HEK293T (cell line): ENCODE measurements around the gene LOC128125822.
A peak's percentile ranks its signal among the peaks of the same experiment; 100 is the strongest.

ENCODE experiments used
- CTCF ChIA-PET: fragments of 350-600 bp; formaldehyde crosslinking; extraction: SDS; loops from one replicate; lab custom pipeline; 2021; ENCODE audit warnings: antibody characterized with exemption, inconsistent platforms; lab: Yijun Ruan, JAX
- POLR2A ChIA-PET: fragments of 350-600 bp; formaldehyde crosslinking; extraction: SDS; loops from one replicate; lab custom pipeline; 2020; ENCODE audit warnings: antibody characterized with exemption, inconsistent platforms; lab: Yijun Ruan, JAX
- DNase-seq: peaks from one replicate; pipeline ENCODE4 v3.0.0; 2012; ENCODE audit warnings: mixed read lengths; ENCODE audit errors: extremely low spot score
- ARNT ChIP-seq: fragments of 450-650 bp; IDR thresholded peaks from 2 replicates; pipeline ENCODE4 v1.6.1; 2017; ENCODE audit warnings: mild to moderate bottlenecking
- BHLHE40 ChIP-seq: fragments of 450-650 bp; IDR thresholded peaks from 2 replicates; pipeline ENCODE4 v1.6.1; 2016; ENCODE audit warnings: mild to moderate bottlenecking, moderate library complexity, borderline replicate concordance
- CTBP1 ChIP-seq: fragments of 450-650 bp; IDR thresholded peaks from 2 replicates; pipeline ENCODE4 v1.6.1; 2016; ENCODE audit warnings: borderline replicate concordance
- ELF4 ChIP-seq: fragments of 450-650 bp; IDR thresholded peaks from 2 replicates; pipeline ENCODE4 v1.6.1; 2017; ENCODE audit warnings: antibody characterized with exemption
- FOXA1 ChIP-seq: fragments of 450-650 bp; IDR thresholded peaks from 2 replicates; pipeline ENCODE4 v1.6.1; 2016; ENCODE audit warnings: mild to moderate bottlenecking
- FOXK2 ChIP-seq: fragments of 450-650 bp; IDR thresholded peaks from 2 replicates; pipeline ENCODE4 v1.6.1; 2016; ENCODE audit warnings: mild to moderate bottlenecking
- FOXM1 ChIP-seq: fragments of 450-650 bp; IDR thresholded peaks from 2 replicates; pipeline ENCODE4 v1.6.1; 2017; ENCODE audit warnings: mild to moderate bottlenecking, borderline replicate concordance
- HDGF ChIP-seq: fragments of 450-650 bp; IDR thresholded peaks from 2 replicates; pipeline ENCODE4 v1.6.1; 2017; ENCODE audit warnings: antibody characterized with exemption, borderline replicate concordance
- L3MBTL2 ChIP-seq: fragments of 450-650 bp; conservative IDR thresholded peaks from 2 replicates; pipeline ENCODE4 v1.6.1; 2016; ENCODE audit warnings: mild to moderate bottlenecking
- LEF1 ChIP-seq: fragments of 450-650 bp; IDR thresholded peaks from 2 replicates; pipeline ENCODE4 v1.6.1; 2017; ENCODE audit warnings: mild to moderate bottlenecking, borderline replicate concordance
- NFRKB ChIP-seq: fragments of 450-650 bp; IDR thresholded peaks from 2 replicates; pipeline ENCODE4 v1.6.1; 2016; ENCODE audit warnings: mild to moderate bottlenecking, moderate library complexity
- PKNOX1 ChIP-seq: fragments of 450-650 bp; IDR thresholded peaks from 2 replicates; pipeline ENCODE4 v1.6.1; 2016
- SP1 ChIP-seq: fragments of 450-650 bp; IDR thresholded peaks from 2 replicates; pipeline ENCODE4 v1.6.1; 2017
- SUZ12 ChIP-seq: fragments of 450-650 bp; IDR thresholded peaks from 2 replicates; pipeline ENCODE4 v1.6.1; 2016; ENCODE audit warnings: mild to moderate bottlenecking
- TARDBP ChIP-seq: fragments of 450-650 bp; IDR thresholded peaks from 2 replicates; pipeline ENCODE4 v1.6.1; 2016
- ZNF384 ChIP-seq: fragments of 450-650 bp; IDR thresholded peaks from 2 replicates; pipeline ENCODE4 v1.6.1; 2016

The LOC128125822 gene

GRCh38 chr6:63573899-63574553 lies 1.7 kb downstream of the LOC128125822 start:
- 0 out of 2 replicates have a peak, but pooled peaks have one; percentile 45 for TF ChIP-seq FOXM1
- no peak for TF ChIP-seq FOXA1
- TF ChIP-seq L3MBTL2: no peak
- TF ChIP-seq ELF4: no peak
- POLR2A ChIA-PET: interaction anchor here (0.8 to 2.0 kb wide), 7 partner anchors 18 to 71 kb away, joined by 3 to 10 read pairs (median 3); partner anchors contain the start of gene PHF3
- peak; percentile 57 for DNase-seq
- CTCF ChIA-PET: interaction anchor here (0.9 to 1.2 kb wide), 5 partner anchors 10 to 222 kb away, joined by 3 to 5 read pairs (median 4); no protein-coding TSS in a partner anchor

- DNase-seq: no peak
- CTCF ChIA-PET: interaction anchor here (1.2 kb wide), 1 partner anchor 9 kb away, joined by 5 read pairs; no protein-coding TSS in a partner anchor
- no peak for TF ChIP-seq HDGF
- TF ChIP-seq FOXK2: no peak
- no peak for TF ChIP-seq ZNF384
- no peak; the same call in 1 of the 2 replicates for TF ChIP-seq FOXM1
- no peak for TF ChIP-seq SP1
- no peak for TF ChIP-seq TARDBP
- TF ChIP-seq PKNOX1: no peak
- no peak for TF ChIP-seq BHLHE40
- TF ChIP-seq SUZ12: no peak
- no peak for TF ChIP-seq LEF1
- no peak for TF ChIP-seq FOXA1
- TF ChIP-seq NFRKB: no peak
- TF ChIP-seq L3MBTL2: no peak
- TF ChIP-seq ELF4: no peak
- TF ChIP-seq CTBP1: no peak
- TF ChIP-seq ARNT: no peak
- POLR2A ChIA-PET: interaction anchor here (2.0 kb wide), 1 partner anchor 60 kb away, joined by 10 read pairs; the partner anchor contains the start of gene PHF3
These were observed 2.2 kb downstream of the LOC128125822 start for GRCh38 chr6:63574554-63574900.

GRCh38 chr6:63576147-63576772 lies 4.0 kb downstream of the LOC128125822 start:
- TF ChIP-seq PKNOX1 (no peak), NFRKB (no peak), HDGF (no peak), LEF1 (no peak), SUZ12 (no peak), ZNF384 (no peak), FOXA1 (no peak), ELF4 (no peak), BHLHE40 (no peak), FOXM1 (no peak), SP1 (no peak), FOXK2 (no peak), L3MBTL2 (no peak), CTBP1 (no peak)
- ChIA-PET POLR2A (no interaction called here), CTCF (no interaction called here)
- DNase-seq: no peak

- no peak for DNase-seq
- CTCF ChIA-PET: no interaction called here
- TF ChIP-seq SP1 (no peak), PKNOX1 (no peak), ZNF384 (no peak), HDGF (no peak), L3MBTL2 (no peak), FOXM1 (no peak), LEF1 (no peak), TARDBP (no peak), BHLHE40 (no peak), NFRKB (no peak), FOXK2 (no peak), ARNT (no peak), SUZ12 (no peak), CTBP1 (no peak), ELF4 (no peak), FOXA1 (no peak)
- POLR2A ChIA-PET: no interaction called here
These were observed 4.9 kb downstream of the LOC128125822 start for GRCh38 chr6:63576985-63577712.

GRCh38 chr6:63578757-63579156 lies 6.5 kb downstream of the LOC128125822 start:
- POLR2A ChIA-PET: no interaction called here
- TF ChIP-seq BHLHE40: no peak
- no peak for TF ChIP-seq ELF4
- no peak for TF ChIP-seq TARDBP
- no peak for TF ChIP-seq FOXM1
- TF ChIP-seq ZNF384: no peak
- TF ChIP-seq L3MBTL2: no peak
- TF ChIP-seq SUZ12: no peak
- TF ChIP-seq SP1: no peak
- no peak for TF ChIP-seq LEF1
- no peak for TF ChIP-seq HDGF
- TF ChIP-seq FOXA1: no peak
- TF ChIP-seq ARNT: no peak
- TF ChIP-seq PKNOX1: no peak
- TF ChIP-seq FOXK2: no peak
- TF ChIP-seq CTBP1: no peak
- TF ChIP-seq NFRKB: no peak
- no peak for DNase-seq
- CTCF ChIA-PET: no interaction called here
